Thyroid gland (tissue), 4 donors: ENCODE measurements around the gene MUC2.

Source experiments
- CTCF ChIP-seq, 6 experiments: fragments of 200-600 bp in 3 of 6; fragments of 450-650 bp in 3 of 6; sonication (generic) in 3 of 6; IDR thresholded peaks; one replicate each; pipeline ENCODE4 v1.5.1; 2016 to 2019; ENCODE audit warnings: antibody characterized with exemption in 6 of 6, mild to moderate bottlenecking in 2 of 6, inconsistent platforms in 1 of 6, moderate library complexity in 1 of 6
- POLR2A ChIP-seq, 2 donors: fragments of 450-650 bp; IDR thresholded peaks; one replicate each; pipeline ENCODE4 v1.6.1; 2017; ENCODE audit warnings: antibody characterized with exemption in 2 of 2, mild to moderate bottlenecking in 2 of 2, moderate library complexity in 1 of 2

DNA sequence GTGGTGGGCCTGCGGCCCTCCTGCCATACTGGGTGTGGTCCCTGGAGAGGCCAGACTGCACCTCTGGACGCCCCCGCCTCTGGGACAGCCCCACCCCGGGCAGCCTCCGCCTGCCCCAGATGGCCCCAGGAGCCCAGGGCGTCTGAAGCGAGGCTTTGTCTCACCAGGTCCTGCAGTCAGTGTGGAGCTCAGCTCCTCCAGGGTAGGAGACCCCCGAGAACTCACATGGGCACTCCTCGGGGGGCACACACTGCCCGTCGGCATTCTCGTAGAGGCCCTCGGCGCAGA, 48.6 kb upstream of the MUC2 start:
- TF ChIP-seq CTCF (IDR thresholded peaks at IDR 0.05) (no peak), POLR2A (IDR thresholded peaks at IDR 0.05) (no peak)
